NCI-H2029 treated with DMSO at 0.1 percent for 48 hours (cell line): ENCODE measurements around the gene NPEPPS.
A peak's percentile ranks its signal among the peaks of the same experiment; 100 is the strongest.
"Not testable (repeated sequence)": the region's sequence is repeated elsewhere in the genome, so short reads cannot be mapped to it uniquely, and the experiment has no call there.

Experiments used
- DNase-seq: peaks from one replicate; lab custom pipeline; 2025; lab: John Stamatoyannopoulos, UW

NPEPPS gene

DNA sequence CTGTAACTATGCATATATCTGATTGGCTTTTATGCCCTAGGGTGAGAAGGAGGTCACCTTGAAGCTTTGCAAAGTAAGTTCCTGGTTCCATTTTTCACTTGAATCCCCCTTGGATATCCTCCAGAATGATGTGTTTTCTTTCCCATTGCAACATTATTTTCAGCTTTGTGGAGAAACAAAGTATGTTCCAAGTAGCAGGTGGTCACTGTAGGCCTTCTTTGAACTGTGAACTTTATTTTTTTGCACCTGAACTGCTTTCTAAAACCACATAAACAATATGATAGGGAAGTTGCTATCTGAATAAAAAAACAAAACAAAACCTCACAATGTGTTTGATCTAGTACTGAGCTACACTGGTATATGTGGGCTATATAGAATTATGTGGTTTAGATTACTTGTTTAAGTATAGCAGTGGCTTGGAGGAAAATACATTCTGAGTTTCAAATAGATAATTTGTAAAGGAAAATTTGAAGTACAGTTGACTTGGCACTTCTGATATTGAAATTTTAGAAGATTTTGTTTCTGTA lies 29.7 kb downstream of the NPEPPS start:
- DNase-seq = not testable (repeated sequence)

DNA sequence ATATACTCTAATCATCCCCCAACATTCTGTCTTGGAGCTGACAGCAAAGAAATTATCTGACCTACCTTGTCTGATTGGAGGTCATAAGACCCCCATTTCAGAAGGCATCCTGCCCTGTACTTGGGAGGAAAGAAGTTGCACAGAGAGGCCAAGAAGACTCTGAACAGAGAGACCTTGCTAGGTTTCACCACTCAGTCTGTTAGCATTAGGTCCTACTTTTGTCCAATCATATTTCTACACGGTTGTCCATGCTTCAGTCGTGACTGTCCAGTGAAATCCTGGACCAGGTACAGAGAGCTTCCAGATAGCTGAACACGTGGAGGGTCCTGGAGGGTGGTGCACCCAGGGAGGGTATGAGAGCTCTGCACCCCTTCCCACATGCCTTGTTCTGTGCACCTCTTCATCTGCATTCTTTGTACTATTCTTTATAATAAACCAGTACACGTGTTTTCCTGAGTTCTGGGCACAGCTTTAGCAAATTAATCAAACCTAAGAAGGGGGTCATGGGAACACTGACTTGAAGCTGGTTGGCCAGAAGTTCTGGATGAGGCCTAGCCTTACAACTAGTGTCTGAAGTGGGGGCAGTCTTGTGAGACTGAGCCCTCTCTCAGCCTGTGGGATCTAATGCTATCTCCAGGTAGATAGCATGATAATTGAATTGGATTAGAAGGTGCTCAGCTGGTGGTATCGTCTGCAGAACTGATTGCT lies 30.9 kb downstream of the NPEPPS start:
- not testable (repeated sequence) for DNase-seq

DNA sequence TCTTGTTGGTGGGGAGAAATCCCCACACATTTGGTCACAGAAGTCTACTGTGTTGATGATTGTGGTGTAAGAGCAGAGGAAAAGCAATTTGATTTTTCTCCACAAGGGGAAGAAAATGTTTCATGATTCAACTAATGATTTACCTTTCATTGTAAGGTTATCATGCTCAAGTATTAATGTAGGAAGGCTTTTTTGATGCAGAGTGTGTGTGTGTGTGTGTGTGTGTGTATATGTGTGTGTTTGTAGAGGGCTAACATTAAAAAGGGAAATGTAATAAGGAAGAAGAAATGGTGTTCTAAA lies 31.4 kb downstream of the NPEPPS start:
- DNase-seq = not testable (repeated sequence)

DNA sequence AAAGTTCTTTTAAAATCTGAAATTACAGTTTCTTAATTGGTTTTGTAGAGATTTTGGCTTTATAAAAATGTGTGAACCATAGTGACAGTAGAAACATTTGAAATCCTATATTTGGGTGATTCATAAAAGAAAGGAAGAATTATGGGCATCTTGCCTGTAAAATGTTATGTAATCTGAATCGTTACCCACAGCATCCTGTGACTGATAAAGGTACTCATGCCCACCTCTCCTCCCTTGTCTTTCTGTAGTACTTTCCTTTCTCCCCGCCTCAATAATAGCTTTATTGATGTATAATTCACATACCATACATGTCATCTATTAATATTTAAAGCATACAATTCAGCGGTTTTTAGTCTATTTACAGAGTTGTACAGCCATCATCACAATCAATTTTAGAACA lies 36.4 kb downstream of the NPEPPS start:
- not testable (repeated sequence) for DNase-seq

DNA sequence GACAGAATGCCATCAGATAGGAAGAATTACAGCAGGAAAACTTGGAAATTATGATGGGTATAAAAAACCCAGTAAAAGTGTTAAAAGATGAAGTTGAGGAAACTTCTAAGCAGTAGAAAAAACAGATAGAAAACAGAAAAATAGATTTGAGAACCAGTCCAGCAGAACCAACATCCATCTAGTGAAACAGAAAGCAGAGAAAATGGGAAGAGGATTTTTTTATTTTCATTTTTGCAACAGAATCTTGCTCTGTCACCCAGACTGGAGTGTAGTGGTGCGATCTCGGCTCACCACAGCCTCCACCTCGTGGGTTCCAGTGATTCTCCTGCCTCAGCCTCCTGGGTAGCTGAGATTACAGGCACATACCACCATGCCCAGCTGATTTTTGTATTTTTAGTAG lies 41.7 kb downstream of the NPEPPS start:
- not testable (repeated sequence) for DNase-seq

DNA sequence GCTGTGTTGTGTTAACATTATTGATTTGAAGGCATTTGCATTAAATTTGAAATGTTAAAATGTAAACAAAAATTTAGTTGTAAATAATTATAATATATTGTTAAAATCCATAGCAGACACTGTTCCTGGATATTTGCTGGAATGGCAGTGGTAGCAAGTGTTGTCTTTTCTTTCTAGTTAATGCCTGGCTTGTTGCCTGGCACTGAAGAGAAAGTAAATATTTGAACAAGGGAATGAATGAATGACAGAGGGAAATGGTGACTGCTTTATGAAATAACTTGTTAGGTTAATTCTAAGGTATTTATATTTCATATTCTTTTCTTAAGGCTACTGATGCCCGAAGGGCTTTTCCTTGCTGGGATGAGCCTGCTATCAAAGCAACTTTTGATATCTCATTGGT lies 51.5 kb downstream of the NPEPPS start:
- peak; percentile 12 for DNase-seq

DNA sequence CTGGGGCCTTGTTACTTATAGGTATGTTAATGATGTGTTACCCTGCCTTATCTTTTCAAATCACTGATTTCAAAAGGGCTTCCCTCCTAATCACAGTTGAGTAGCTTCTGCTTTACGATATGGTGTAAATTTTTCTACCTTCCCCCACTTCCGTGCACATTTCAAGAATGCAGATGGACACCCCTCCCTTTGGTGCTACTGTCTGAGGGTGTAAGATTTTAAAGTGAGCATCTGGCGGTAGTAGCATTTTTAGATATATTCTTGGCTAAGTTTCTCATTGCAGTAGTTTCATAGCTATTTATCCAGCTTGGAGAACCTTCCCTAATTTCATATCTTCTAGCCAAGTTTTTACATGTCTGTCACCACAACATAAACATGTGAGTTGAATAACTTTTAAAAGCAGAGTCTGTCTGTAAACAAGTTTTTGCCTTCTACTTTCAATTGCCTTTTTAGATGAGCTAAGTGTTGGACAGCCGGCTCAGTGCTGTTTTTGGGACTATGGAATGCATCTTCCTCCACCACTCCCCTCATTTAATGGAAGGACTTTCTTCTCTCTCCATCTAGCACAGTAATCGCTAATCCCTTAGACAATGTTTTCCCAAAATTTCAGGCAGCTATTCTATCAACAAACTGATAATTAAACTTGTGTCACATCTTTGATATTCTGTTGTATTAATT lies 55.6 kb downstream of the NPEPPS start:
- DNase-seq = not testable (repeated sequence)

DNA sequence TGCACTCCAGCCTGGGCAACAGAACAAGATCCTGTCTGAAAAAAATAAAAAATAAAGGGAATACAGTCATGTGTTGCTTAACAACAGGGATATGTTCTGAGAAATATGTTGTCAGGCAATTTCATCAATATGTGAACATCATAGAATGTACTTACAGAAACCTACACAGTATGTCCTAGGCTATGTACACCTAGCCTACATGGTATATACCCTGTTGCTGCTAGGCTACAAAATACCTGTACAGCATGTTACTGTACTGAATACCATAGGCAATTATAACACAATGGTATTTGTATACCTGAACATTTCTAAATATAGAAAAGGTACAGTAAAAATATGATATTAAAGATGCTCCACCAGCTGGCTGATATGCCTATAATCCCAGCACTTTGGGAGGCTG lies 62.6 kb downstream of the NPEPPS start:
- not testable (repeated sequence) for DNase-seq

DNA sequence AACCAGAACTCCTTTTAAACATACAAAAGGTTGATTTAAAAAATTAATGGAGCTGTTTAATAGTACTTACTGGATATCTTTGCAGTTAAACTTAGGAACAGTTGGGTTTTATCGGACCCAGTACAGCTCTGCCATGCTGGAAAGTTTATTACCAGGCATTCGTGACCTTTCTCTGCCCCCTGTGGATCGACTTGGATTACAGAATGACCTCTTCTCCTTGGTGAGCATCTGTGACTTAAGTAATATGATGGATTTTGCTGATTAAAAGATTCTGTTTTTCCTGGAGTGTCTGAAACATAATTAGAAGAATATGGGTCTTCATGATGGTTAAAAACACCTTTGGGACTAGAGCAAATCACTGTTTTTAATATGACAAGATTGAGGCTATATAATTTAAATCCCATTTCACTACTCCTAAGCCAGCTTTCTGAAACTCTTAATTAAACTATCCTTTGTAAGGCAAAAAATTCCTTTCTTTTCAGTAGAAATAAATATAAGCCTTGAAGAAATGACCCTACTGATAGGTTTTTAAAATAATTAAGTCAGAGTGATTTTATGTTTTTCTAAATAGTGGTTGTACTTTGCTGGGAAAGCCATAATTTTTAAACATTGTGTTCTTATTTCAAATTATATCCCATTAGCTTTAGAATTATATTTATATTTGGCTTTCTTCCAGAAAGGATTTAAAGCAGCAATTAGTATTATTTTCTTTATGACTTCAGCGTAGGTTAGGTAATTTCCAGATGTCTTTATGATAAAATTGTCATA lies 73.1 kb downstream of the NPEPPS start:
- no peak for DNase-seq

DNA sequence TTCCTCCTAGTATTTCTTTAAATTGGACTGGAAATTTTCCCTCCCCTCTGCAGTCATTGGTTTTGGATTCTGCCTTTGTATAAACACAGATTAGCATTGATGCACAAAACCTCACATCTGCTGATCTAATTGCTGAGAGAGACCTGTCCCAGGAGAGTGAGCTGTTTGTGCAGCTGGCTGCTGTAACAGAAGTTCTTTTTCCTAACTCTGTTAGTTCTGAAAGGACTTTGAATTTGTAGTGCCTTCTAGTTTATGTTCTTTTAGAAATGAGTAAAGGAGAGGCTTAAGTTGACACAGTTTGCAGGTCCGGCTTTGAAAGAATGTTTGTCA lies 73.7 kb downstream of the NPEPPS start:
- no peak for DNase-seq

DNA sequence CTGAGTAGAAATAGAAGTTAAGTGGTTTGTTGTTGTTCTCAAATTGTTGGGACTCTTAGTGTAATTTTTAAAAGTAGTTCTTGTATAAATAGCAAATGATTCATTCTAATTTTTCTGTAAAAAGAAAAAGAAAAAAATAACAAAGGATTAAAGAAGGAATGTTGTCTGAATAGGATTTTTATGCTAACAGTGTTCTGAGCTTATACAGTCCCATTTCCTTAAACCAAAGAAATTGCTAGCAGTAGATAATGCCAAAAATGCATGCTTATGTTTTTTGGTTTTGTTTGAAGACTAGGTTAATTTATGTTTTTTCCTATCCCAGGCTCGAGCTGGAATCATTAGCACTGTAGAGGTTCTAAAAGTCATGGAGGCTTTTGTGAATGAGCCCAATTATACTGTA lies 74.1 kb downstream of the NPEPPS start:
- no peak for DNase-seq

DNA sequence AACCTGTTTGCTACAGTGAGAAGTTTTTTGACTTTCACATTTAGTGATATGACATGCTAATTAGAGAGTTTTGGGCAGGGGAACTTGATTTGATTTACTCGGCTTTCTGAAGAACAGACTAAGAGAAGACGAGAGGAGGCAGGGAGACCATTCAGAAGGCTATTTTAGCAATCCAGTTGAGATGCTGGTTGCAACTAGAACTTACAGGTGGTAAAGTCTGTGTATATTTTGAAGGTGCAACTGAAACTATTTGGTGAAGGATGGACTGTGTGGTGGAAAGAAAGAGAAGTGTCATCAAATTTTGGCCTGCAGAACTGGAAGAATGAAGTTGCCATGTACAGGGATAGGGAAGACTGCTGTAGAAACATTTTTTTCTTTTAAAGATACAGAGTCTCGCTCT lies 76.6 kb downstream of the NPEPPS start:
- DNase-seq = no peak

DNA sequence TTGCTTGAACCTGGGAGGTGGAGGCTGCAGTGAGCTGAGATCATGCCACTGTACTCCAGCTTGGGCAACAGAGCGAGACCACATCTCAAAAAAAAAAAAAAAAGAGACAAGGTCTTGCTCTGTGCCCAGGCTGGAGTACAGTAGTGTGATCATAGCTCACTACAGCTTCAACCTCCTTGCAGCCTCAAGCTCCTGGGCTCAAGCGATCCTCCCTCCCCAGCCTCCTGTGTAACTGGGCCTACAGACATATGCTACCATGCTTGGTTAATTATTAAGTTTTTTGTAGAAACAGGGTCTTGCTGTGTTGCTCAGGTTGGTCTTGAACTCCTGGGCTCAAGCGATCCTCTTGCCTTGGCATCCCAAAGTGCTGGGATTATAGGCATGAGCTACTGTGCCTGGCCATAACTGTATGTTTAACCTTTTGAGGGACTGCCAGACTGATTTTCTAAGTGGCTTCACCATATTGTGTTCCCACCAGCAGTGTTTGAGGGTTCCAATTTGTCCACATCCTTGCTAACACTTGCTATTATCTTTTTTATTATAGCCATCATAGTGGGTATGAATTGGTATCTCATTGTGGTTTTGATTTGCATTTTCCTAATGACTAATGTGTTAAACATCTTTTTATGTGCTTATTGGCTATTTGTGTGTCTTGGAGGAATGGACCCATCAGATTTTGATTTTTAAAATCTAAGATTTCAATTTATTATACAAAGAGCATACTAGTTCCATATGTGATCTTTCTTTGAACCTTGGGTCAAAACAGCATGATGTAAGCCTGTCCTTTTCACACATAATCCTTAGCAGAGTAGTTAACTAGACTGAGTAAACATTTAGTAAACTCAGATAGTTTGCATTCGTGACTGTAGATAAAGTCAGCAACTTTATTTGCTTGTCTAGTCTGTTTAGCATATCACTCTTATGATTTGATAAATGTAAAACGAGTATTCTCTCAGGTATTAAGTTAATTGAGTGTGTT lies 80.8 kb downstream of the NPEPPS start:
- no peak for DNase-seq

DNA sequence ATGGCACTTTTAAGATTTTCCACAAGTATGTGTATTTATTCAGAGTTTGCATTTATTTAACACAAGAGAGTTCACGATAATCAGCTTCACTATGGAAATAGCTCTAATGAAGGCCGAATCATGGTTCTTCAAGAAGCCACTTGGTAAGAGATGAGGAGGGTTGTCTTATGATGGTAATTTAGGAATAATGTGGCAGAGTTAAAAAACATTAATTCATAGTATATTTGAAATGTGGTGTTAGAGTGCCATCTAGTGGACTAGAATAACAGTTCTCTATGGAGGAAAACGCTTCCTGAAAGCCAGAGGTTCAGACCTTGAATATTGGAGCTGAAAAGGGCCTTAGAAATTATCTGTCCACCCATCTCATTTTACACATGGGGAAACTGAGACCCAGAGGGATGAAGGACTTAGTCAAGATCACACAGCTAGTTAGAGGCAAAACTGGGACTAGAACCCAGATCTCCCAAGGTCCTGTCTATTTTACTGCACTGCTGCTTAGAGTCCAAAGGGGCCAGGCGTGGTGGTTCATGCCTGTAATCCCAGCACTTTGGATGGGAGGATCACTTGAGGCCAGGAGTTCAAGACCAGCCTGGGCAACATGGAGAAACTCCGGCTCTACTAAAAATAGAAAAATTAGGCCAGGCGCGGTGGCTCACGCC lies 85.0 kb downstream of the NPEPPS start:
- DNase-seq = peak; percentile 13

DNA sequence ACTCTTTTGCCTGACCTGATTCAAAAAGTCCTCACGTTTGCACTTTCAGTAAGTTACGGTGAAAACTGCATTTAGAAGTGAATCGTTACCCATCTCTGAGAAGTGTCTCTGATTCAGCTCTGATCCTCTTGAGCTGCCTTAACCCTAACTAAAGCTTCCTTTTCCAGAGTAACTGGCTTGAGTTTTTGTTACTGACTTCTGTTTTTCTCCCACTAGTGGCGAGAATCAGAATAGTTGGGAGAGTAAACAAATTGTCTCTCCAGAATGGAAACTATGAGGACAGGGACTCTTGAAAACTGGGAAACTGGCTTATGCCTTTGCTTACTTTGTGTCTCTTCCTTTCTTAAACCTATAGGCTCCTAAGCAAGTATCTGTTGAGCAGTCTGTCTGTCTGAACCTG lies 87.5 kb downstream of the NPEPPS start:
- no peak for DNase-seq

DNA sequence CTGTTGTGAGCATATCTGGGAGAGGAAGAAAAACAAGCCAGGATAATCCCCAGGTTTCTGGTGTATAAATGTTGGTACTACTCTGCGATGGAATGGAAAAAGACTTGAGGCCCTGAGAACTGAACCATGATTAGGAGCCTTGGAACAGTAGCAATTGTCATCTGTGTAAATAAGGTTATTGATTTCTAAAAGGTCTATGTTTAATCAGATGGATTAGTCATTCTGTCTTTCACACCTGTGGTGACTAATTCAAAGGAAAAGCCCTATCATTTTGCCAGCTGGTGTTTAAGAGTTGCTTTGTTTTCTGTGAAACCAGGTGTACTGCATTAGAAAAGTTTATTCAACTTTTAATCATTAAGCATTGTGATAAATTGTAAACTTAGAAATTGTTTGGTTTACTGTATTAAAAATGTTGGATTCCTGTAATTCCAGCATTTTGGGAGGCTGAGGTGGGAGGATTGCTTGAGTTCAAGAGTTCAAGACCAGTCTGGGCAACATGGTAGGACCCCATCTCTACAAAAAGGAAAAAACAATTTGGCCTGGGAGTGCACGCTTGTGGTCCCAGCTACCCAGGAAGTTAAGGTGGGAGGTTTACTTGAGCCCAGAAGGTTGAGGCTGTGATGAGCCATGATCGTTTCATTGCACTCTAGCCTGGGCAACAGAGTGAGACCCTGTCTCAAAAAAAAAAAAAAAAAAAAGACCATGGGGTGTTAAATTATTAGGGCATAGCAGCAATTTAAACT lies 89.8 kb downstream of the NPEPPS start:
- no peak for DNase-seq

DNA sequence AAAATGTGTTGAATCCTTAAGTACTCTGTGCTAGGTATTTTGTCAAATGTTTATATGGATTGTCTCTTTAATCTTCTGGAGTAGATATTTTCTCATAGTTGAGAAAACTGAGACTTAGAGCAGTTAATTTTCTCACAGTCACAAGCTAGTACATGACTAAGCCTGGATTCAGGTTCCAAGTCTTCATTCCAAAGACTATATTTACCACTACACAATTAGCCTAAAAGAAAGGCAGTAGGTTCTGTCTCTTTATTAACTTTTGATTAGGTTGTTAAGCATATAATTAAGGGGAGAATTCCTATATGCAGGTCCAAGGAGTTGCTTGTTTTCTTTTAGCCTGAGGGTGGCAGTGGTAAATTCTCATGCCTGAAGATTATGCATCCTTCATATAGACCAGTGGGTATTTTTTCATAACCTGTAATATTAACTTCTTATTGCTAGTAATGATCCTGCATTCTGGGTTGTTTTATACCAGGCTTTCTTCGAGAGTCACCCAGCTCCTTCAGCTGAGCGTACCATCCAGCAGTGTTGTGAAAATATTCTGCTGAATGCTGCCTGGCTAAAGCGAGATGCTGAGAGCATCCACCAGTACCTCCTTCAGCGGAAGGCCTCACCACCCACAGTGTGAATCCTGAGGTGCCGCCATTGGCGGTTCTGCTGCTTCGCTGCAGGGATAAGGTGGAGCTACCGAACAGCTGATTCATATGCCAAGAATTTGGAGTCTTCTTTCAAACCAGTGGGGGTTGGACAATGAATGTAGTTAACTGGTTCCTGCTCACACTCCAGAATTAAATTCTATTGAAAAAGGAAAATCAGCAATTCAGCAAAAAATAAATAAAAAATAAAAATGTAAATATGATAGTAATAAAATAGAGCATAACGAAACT lies 90.6 kb downstream of the NPEPPS start:
- DNase-seq = no peak

DNA sequence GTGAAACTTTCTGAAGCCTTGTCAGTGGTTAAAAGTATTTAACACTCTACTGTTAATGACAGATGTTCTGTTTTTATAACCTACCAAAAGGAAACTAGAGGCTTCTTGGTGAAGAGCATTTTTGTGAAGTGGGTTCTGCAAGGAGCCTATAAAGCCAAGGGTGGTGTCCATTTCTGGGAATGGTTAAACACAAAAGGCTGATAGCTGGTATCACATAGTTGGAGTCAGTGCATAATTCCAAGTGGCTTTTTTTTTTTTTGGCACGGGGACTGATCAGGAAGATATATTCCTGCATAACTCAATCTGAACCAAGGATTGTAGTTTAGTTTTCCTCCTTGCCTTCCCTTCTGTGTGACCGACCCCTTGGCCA lies 91.3 kb downstream of the NPEPPS start:
- DNase-seq = no peak

DNA sequence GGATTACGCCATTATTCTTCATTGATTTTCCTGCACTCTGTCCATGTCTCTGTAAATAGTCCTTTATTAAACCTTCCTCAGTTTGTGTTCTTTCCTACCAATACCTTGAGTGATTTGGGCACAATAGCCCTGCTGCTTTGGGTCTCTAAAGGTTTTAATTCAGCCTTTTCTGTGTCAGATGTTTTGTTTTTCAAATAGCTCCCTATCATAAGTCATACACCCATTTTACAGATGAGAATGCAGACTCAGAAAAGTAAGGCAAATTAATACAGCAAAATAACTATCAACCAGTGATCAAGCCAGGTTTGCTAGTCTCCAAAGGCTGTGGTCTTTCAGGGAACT lies 93.8 kb downstream of the NPEPPS start:
- DNase-seq = no peak

DNA sequence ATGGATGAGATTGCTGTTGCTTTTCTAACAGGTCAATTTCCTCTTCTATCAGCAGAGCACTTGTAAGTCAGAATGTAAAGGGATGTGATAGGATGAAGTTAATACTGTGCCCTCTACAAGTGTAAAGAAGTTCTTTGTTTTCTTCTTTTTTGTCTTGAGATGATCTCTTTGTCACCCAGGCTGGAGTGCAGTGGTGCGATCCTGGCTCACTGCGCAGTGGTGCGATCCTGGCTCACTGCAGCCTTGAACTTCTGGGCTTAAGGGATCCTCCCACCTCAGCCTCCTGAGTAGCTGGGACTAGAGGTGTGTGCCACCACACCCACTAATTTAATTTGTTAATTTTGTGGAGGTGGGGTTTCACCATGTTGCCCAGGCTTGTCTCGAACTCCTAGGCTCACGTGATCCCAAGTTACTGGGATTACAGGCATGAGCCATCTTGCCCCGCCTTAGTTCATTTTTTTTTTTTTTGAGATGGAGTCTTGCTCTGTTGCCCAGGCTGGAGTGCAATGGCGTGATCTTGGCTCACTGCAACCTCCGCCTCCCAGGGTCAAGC lies 97.2 kb downstream of the NPEPPS start:
- no peak for DNase-seq
